Measurements from ENCODE around the gene SSBP4. TPM values are rescaled to one million over a fixed set of nuclear protein-coding genes. Genes with fewer than 3 reads are reported as not detected.
"Not testable (repeated sequence)": the region's sequence is repeated elsewhere in the genome, so short reads cannot be mapped to it uniquely, and the experiment has no call there.

The SSBP4 gene
- total RNA-seq, 2 donors from 2014 or later = 31.7 to 102 TPM

- DNase-seq (ENCODE audit: low spot score in 2 of 2) (no peak), ATAC-seq (no peak)
- no peak overlapping the region for H3K27ac Mint-ChIP-seq
- no peaks in the 10 kb centered on the region for H3K36me3 Mint-ChIP-seq
- no peaks in the 10 kb centered on the region for H3K9me3 Mint-ChIP-seq
Measured at GRCh38 chr19:18390065-18390907, 28.9 kb upstream of the SSBP4 start.

- Mint-ChIP-seq H3K27ac (no peak overlapping the region), H3K36me3 (no peaks in the 10 kb centered on the region), H3K9me3 (no peaks in the 10 kb centered on the region)
- DNase-seq (ENCODE audit: low spot score in 2 of 2) = no peak
- no peak for ATAC-seq
Measured at GRCh38 chr19:18391509-18392075, 27.6 kb upstream of the SSBP4 start.

DNA sequence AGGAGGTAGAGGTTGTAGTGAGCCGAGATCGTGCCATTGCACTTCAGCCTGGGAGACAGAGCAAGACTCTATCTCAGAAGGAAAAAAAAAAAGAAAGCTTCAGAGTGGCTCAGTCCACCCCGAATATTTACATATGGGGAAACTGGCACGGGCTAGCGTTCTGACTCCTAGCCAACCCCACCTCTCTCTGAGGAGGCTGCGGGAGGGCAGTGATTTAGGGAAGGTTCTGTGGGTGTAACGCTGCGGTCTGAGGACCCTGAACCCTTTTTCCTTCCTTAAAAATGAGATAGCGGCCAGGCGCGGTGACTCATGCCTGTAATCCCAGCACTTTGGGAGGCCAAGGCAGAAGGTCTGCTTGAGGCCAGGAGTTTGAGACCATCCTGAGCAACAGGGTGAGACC, 26.8 kb upstream of the SSBP4 start:
- no peak for ATAC-seq
- H3K27ac Mint-ChIP-seq = no peak overlapping the region
- H3K36me3 Mint-ChIP-seq = no peaks in the 10 kb centered on the region
- DNase-seq (ENCODE audit: low spot score in 2 of 2) = no peak
- H3K9me3 Mint-ChIP-seq = no peaks in the 10 kb centered on the region

- ATAC-seq (no peak), DNase-seq (ENCODE audit: low spot score in 2 of 2) (no peak)
- no peaks in the 10 kb centered on the region for H3K9me3 Mint-ChIP-seq
Measured at GRCh38 chr19:18392926-18393325, 26.3 kb upstream of the SSBP4 start.

DNA sequence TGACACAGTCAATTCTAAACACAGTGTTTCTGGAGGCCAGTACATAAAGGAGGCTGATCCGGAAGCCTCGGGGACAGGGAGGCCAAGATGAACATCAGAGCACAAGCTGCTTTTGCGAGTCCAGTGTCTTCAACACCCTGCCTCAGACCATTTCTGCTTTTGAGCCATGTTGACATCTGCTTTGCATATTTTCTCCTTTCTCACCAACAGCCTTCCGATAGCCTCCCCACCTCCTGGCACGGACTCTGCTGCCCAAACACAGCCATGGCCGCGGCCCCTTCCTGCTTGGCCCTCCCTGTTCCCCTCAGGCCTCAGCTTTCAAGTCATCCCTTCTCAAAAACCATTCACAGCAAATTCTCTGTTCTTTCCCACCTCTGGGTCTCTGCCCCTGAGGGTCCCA, 25.4 kb upstream of the SSBP4 start:
- H3K27ac Mint-ChIP-seq = no peak overlapping the region
- H3K9me3 Mint-ChIP-seq = no peaks in the 10 kb centered on the region
- no peak for ATAC-seq
- no peak for DNase-seq (ENCODE audit: low spot score in 2 of 2)
- H3K36me3 Mint-ChIP-seq = no peaks in the 10 kb centered on the region

More at GRCh38 chr19:18392926-18393325, 26.3 kb upstream of the SSBP4 start:
- H3K27ac Mint-ChIP-seq = no peak overlapping the region
- no peaks in the 10 kb centered on the region for H3K36me3 Mint-ChIP-seq

DNA sequence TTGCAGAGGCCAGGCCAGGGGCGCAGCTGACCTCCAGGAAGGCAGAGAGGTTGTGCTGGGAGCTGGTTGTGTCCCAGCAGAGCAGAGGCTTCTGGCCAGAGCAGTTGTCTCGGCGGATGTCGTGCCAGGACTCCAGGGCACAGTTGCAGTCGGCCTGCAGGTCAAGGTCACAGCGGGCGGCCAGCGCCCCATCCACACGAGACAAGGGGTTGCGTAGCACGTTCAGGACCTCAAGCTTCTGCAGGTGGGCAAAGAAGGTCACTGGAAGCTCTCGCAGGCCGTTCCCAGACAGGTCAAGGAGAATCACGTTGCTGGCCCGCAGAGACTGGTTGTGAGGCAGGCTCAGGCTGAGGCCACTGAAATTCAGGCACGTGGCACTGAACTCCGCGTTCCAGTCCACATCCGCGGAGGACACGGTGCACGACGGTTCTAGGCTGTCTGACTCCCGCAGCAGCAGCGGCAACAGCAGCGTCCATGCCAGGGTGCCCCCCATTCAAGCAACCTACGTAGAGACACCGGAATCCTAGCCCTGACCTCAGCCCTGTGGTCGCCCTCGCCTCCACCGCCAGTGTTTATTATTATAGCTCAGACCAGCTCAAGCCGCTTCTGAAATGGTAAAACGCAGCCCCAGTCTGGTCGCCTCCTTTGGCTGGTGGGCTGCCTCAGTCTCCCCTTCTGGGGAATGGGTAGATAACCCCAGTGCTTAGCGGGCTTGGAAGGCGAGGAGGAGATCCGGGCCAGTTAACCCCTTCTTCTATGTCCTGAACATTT, 22.5 kb upstream of the SSBP4 start:
- Mint-ChIP-seq H3K36me3 (no peaks in the 10 kb centered on the region), H3K9me3 (no peaks in the 10 kb centered on the region), H3K27ac (no peak overlapping the region)
- ATAC-seq (no peak), DNase-seq (ENCODE audit: low spot score in 2 of 2) (no peak)

GRCh38 chr19:18397242-18398202, 21.7 kb upstream of the SSBP4 start, which contains the start of gene LRRC25:
TSS of gene LRRC25 (minus strand) at chr19:18397622. CDS start at chr19:18396963, 659 bp downstream.
- Mint-ChIP-seq H3K36me3 (no peaks in the 10 kb centered on the region), H3K9me3 (no peaks in the 10 kb centered on the region), H3K27ac (no peak within 1 kb of the TSS)
- DNase-seq (ENCODE audit: low spot score in 2 of 2) (no peak), ATAC-seq (no peak)

DNA sequence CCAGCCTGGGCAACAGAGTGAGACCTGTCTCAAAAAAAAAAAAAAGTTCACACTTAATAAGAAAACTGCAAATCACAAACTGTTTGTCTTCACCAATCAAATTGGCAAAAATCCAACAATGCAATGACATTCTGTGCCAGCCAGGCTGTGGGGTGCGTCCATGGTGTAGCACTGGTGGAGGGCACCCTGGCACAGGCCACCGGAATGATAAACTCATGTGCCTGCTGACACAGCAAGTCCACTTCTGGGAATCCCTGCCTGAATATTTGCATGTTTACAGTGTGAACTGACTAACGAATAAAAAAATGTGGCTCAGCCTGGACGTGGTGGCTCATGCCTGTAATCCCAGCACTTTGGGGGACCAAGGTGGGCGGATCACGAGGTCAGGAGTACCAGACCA, 20.2 kb upstream of the SSBP4 start:
- Mint-ChIP-seq H3K27ac (no peak overlapping the region), H3K9me3 (no peaks in the 10 kb centered on the region), H3K36me3 (no peaks in the 10 kb centered on the region)
- no peak for DNase-seq (ENCODE audit: low spot score in 2 of 2)
- ATAC-seq = no peak

GRCh38 chr19:18401580-18402112, 17.6 kb upstream of the SSBP4 start:
- ATAC-seq (peak in 1 of 2 donors; percentile 38), DNase-seq (ENCODE audit: low spot score in 2 of 2) (no peak)
- Mint-ChIP-seq H3K9me3 (no peaks in the 10 kb centered on the region), H3K36me3 (no peaks in the 10 kb centered on the region), H3K27ac (no peak overlapping the region)

GRCh38 chr19:18402455-18403248, 16.5 kb upstream of the SSBP4 start:
- H3K9me3 Mint-ChIP-seq; DNase-seq (ENCODE audit: low spot score in 2 of 2); ATAC-seq; H3K36me3 Mint-ChIP-seq; H3K27ac Mint-ChIP-seq: not testable (repeated sequence)

- not testable (repeated sequence) for H3K27ac Mint-ChIP-seq; H3K36me3 Mint-ChIP-seq; ATAC-seq; DNase-seq (ENCODE audit: low spot score in 2 of 2); H3K9me3 Mint-ChIP-seq
Measured at GRCh38 chr19:18405754-18406153, 13.4 kb upstream of the SSBP4 start.

- H3K9me3 Mint-ChIP-seq = no peaks in the 10 kb centered on the region
- H3K27ac Mint-ChIP-seq = no peak overlapping the region
- H3K36me3 Mint-ChIP-seq = no peaks in the 10 kb centered on the region
- ATAC-seq = no peak
- no peak for DNase-seq (ENCODE audit: low spot score in 2 of 2)
Measured at GRCh38 chr19:18406749-18407148, 12.4 kb upstream of the SSBP4 start.

DNA sequence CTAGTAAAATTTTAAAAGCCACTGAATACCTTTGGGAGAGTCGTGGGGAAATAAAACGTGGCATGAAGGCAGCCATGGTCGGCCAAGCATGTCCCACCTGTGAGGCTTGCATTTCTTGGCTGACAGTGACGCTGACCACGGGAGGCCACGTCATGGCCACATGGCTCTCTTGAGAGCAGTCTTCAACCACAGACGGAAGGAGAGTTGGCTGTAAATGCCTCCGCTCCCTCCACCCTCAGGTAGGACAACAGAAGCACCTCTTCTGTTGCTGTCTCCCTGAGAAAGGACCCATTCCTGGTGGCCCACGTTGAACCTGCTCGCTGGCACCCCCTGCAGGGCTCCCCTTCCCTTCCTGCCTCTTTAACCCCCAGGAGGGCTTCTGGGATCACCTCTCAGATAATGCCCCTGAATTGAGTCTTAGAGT, 11.1 kb upstream of the SSBP4 start:
- H3K36me3 Mint-ChIP-seq = no peaks in the 10 kb centered on the region
- no peaks in the 10 kb centered on the region for H3K9me3 Mint-ChIP-seq
- DNase-seq (ENCODE audit: low spot score in 2 of 2) (peak in 1 of 2 donors; percentile 49), ATAC-seq (peak in 1 of 2 donors; percentile 33)
- H3K27ac Mint-ChIP-seq = no peak overlapping the region

- Mint-ChIP-seq H3K9me3 (no peaks in the 10 kb centered on the region), H3K27ac (no peak overlapping the region), H3K36me3 (no peaks in the 10 kb centered on the region)
- DNase-seq (ENCODE audit: low spot score in 2 of 2) (no peak), ATAC-seq (no peak)
Measured at GRCh38 chr19:18412610-18413239, 6.5 kb upstream of the SSBP4 start.

Data from activated naive CD4-positive, alpha-beta T cell treated with anti-CD3 and anti-CD28 coated beads, Interleukin-2, amount 50 U/mL, for 72 hours (primary cell).